Measurements from ENCODE around the gene AGPAT3.

Gene AGPAT3

DNA sequence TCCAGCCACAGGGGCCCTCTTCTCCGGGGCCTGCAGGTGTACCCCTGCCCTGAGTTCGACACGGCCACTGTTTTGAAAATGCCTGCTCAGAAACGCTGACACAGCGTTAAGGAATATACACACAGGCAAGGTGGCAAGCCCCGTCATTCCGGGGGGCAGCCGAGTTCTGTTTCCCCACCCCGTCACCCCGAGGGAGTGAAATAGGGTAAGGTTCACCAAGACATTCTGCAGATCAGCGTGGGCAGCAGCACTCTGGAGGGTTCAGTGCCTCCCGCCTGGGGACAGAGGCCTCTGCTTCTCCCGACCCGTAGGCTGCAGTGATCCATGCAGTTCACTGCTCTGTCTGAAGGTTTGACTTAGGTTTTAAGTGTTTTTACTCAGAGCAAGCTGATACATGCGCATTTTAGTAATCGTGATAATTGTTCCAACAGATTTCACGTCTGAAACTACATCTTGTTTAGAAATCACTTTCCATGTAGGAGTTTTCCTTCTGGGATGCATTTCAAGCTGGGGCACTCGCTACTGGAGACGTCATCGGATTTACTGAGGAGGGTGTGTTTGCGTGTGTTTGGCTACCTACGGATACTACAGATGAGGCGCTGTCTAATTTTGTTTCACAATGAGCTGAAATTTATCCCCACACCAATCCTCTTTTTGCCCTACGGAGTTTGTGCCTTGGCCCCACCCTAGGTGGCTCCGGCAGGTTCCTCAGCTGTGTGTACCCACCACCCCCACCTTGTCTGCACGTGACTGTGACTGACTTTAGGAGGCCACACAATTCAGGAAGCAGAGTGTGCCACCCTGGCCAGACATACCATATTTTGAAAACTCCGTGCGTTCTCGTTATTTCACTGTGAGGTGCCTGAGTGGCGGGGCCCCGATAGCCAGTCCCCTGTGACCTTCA lies 63.5 kb downstream of the AGPAT3 start:
- in situ Hi-C loops (cut with HindIII; ENCODE audit: low pct_ligation_motif_present, low pct_unique_long_range_greater_than_20kb, low sequenced_read_pairs), result no loop called here
- DNase-seq, result no peak

DNA sequence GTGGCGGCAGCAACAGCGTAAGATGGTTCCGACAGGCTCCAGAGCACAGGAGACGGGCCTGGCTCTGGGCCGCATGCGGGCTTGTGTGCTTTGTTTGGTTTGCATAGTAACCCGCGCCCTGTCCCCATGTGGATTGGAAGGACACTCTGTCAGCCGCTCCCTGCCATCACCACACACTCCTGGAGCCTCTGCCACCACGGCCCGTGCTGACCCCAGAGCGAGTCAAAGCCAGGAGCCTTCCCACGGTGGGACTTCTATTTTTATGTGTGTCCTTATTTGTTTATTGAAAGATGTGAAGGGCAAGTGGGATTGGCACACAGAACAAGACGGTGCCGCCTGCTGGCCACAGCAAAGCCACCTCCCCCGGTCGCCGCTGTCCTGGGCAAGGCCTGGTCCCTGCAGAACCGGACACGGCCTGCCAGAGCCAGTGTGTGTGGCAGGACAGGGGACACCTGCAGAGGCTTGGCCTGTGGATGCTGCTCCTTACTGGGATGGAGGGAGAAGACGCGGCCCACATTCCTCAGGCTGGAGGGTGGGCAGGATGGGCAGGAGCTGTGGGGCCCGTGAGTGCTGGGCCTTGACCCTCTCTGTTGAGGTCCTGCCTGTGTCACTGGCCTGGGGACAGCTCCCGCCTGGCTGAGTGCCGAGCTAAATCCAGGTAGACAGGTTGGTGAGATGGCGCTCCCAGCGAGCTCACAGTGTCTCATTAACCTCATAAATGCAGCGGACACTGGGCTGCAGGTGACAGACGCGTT lies 64.4 kb downstream of the AGPAT3 start:
- in situ Hi-C loops (cut with HindIII; ENCODE audit: low pct_ligation_motif_present, low pct_unique_long_range_greater_than_20kb, low sequenced_read_pairs), result no loop called here
- no peak for DNase-seq

DNA sequence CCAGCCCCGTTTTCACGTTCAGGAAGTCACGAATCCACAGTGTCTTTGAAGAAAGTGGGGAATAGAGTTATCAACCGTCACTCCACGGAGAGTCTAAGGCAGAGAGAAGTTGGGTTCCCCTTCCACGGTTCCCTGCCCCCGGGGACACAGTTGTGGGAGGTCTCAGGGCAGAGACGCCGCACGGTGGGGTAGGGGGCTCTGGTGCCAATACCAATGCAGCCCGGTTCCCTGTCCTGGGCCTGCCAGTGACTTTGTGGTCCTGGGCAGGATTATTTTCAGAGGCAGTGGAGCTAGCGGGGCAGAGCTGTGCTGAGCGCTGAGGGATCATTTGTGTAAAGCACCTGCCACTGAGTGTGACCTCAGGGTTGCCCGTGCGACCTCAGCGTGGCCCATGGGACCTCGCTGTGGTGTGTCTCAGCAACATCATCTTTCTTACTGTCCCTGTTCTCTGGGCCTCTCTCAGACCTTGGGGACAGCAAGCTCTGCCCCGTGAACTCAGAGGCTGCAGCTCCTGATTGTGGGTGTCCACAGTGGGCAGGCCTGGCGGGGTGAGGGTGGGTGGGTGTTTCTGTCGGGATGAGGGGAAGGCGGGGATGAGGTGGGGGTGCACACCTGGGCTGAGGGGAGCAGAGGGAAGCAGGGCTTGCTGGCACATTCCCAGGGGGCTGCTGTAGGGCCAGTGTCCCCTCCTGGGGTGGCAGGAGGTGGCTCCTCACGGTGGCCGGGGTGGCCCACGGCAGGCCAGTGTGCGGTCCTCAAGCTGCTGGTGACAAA lies 65.2 kb downstream of the AGPAT3 start:
- no peak for DNase-seq
- in situ Hi-C loops (cut with HindIII; ENCODE audit: low pct_ligation_motif_present, low pct_unique_long_range_greater_than_20kb, low sequenced_read_pairs), result no loop called here

DNA sequence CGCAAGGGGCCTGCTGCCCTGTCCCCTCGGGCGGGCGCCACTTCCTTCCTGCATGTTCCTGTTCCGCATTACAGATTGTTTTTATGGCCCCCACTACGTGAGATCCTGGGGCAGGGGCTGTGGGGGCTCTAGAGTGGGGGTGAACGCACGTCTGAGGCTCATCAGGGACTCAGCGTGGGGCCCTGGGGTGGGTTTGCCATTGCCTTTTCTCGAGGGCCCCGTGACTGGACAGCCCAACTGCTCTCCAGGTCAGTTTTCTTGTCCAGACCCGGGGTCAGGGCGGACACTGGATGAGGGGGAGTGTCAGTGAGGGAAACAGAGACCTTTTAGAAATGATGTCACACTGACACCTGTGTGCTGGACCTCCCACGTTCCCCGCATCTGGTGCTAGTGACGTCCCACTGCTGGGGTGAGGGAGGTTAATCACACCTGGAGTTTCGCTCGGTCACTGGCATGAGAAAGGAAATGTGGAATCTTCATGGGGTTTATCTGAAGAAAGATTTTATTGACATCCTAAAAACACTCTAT lies 65.9 kb downstream of the AGPAT3 start:
- in situ Hi-C loops (cut with HindIII; ENCODE audit: low pct_ligation_motif_present, low pct_unique_long_range_greater_than_20kb, low sequenced_read_pairs), result no loop called here

DNA sequence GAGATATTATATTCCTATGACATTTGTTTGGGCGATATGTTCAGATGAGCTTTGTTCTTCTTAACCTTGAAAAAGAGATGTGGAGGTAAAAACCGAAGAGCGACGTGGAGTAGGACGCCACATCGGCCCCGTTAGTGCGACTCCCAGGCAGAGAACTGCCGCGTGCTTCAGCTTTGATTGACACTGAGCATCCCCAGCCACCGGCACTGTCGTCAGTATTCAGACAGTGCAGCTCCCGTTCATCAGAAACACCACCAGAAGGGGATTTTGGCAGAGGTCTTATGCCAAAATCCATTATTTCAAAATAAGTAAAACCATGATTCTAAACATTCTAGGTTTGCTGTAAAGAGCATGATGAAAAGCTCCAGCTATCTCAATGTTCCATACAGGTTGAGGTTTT lies 66.5 kb downstream of the AGPAT3 start:
- DNase-seq, result no peak
- in situ Hi-C loops (cut with HindIII; ENCODE audit: low pct_ligation_motif_present, low pct_unique_long_range_greater_than_20kb, low sequenced_read_pairs), result no loop called here

More for the DNA sequence above, 65.9 kb downstream of the AGPAT3 start:
- no peak for DNase-seq

DNA sequence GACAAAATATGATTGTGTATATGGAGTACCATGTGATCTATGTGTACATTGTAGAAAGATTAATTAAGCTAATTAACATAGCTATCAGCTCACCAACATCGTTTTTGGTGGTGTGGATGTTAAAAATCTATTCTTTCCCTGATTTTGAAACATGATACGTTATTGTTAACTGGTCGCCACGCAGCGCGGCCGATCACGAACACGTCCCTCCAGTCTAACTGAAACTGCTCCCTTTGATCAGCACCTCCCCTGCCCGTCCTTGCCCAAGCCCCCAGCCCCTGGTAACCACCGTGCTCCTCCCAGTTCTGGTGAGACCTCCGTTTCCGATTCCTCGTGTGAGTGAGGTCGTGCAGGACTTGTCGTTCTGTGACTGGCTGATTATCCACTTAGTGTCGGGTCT lies 67.0 kb downstream of the AGPAT3 start:
- DNase-seq, result no peak
- in situ Hi-C loops (cut with HindIII; ENCODE audit: low pct_ligation_motif_present, low pct_unique_long_range_greater_than_20kb, low sequenced_read_pairs), result no loop called here

DNA sequence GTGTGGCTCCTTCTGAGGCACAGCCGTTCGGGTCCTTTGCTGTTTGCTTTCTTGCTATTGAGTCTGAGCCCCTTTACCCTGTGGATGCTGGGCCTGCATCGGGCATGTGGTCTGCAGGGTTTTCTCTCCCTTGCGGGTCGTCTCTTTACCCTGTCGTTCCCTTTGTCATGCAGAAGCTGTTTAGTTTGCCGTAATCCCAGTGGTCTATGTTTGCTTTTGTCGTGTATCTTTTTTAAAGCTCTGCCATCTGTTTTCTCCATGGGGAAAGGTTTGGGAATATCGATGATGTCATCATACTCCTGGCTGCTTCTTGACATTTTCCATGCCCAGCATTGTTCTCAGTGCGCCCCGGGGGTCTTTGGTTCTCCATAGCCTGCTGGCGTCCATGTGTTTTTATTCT lies 68.2 kb downstream of the AGPAT3 start:
- no peak for DNase-seq
- in situ Hi-C loops (cut with HindIII; ENCODE audit: low pct_ligation_motif_present, low pct_unique_long_range_greater_than_20kb, low sequenced_read_pairs), result no loop called here

DNA sequence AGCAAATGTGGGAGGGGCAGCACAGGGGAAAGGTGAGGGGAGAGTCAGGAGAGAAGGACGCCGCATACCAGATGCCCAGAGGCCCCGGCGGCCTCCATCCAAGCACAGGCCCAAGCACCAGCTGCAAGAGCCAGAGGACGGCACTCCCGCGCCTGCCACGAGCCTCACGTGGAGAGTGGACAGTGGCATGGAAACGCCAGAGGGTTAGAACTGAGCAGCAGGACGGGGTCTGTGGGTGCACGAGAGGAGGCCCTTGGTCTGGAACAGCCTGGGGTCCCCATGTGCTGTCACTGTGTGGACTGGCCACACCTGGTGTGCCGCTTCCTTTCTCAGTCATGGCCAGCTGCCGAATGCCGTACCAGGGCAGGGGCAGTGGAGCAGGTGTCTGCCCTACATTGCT lies 68.7 kb downstream of the AGPAT3 start:
- DNase-seq, result no peak
- in situ Hi-C loops (cut with HindIII; ENCODE audit: low pct_ligation_motif_present, low pct_unique_long_range_greater_than_20kb, low sequenced_read_pairs), result no loop called here

DNA sequence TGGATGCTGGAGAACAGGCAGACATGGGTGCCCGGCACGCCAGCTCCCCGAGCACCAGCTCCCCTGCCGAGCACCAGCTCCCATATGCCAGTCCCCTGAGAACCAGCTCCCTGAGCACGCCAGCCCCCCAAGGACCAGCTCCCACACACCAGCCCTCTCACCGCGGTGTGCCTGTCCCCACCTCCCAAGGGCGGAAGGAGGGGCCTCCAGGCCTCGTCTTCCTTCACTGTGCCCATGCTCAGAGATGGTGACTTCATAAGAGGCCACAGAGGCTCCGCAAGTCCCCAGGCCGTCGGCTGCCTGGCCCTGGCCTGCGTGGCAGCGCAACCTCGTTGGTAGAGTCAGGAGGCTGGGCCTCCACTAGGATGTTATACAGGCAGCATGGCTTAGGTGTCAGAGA lies 69.1 kb downstream of the AGPAT3 start:
- no peak for DNase-seq
- in situ Hi-C loops (cut with HindIII; ENCODE audit: low pct_ligation_motif_present, low pct_unique_long_range_greater_than_20kb, low sequenced_read_pairs), result no loop called here

DNA sequence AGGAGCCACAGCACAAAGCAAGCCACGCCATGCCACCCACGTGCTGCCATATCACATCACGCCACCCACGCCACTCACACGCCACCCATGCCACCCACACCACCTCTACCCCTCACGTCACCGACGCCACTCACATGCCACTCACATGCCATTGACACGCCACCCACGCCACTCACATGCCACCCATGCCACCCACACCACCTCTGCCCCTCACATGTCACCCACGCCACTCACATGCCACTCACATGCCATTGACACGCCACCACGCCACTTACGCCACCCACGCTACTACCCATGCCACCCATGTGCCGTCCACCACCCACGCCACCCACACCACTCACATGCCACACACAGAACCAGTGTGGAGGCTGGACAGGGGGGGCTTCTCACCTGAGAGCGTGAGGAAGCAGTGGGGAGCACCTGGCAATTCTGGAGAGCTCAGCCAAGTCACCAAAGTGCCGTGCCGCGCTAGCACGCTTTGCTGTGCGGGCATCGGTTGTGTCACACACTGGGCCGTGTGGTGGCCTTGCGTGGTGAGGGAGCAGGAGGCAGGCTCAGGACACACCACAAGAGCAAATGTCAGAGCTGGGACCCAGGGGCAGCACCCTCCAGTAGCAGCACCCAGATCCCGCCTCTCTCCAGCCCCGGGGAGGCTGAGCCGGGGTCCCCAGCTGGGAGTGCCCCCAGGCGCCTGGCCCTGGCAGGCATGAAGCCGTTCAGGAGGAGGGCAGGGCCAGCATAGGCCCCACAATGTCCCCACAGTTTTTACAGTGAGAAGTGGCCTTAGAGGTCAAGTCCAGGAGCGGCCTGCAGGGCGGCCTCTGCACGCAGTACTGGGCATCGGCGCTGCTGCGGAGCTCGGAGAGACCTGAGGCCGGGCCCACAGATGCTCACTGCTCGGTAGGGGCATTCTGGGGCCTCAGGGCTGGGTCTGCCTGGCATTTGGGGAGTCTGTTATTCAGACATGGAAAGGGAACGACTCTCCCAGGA lies 70.0 kb downstream of the AGPAT3 start:
- in situ Hi-C loops (cut with HindIII; ENCODE audit: low pct_ligation_motif_present, low pct_unique_long_range_greater_than_20kb, low sequenced_read_pairs), result no loop called here

DNA sequence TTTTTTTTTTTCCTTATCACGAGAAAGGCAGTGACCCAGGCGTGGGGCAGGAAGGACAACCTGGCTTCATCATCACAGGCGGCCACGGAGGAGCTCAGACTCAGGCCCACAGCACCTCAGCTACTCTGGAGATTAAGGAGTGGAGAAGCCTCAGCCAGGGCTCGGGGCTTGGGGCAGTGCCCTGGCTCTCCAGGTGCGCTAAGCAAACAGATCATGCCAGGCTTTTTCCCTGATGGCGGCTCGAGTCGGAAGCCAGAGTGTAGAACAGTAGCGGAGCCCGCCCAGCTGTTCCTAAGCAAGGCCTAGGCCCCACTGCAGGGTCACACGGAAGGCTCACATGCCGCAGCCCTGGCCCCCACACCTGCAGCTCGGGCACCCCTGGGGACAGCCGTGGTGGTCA lies 70.7 kb downstream of the AGPAT3 start:
- in situ Hi-C loops (cut with HindIII; ENCODE audit: low pct_ligation_motif_present, low pct_unique_long_range_greater_than_20kb, low sequenced_read_pairs), result no loop called here
- no peak for DNase-seq

More for the DNA sequence above, 70.0 kb downstream of the AGPAT3 start:
- no peak for DNase-seq

DNA sequence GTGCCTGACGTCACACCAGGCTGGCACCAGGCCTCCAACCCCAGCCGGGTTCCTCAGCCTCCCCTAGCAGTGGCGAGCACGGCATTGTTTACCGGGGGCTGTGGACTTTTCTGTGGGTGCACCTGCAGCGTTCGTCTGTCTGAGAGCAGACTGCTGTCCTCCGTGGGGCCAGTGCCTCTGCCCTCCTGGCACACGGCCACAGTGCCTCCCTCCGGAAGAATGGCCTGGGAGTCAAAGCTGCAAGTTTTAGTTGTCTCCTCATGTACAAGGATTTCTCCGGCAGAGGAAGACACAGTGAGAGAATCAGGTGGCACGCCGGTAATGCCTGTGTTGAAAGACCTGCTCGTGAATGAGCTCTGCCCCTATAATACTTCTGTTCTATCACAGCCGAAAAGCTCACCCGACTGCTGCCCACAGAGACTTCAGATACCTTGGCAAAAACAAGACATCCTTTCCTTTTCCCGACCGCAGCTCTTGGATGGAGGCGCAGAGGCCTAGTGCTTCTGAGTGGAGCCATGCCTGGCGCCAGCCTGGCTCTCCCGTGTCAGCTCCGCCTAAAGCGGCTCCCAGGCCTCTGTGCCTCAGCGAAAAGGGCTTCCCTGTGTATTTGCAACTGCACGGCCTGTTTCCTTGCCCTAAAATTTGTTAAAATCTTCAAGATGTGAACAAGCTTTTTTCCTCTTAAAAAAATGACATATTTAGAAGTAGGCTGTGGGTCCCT lies 71.4 kb downstream of the AGPAT3 start:
- no peak for DNase-seq
- in situ Hi-C loops (cut with HindIII; ENCODE audit: low pct_ligation_motif_present, low pct_unique_long_range_greater_than_20kb, low sequenced_read_pairs), result no loop called here

DNA sequence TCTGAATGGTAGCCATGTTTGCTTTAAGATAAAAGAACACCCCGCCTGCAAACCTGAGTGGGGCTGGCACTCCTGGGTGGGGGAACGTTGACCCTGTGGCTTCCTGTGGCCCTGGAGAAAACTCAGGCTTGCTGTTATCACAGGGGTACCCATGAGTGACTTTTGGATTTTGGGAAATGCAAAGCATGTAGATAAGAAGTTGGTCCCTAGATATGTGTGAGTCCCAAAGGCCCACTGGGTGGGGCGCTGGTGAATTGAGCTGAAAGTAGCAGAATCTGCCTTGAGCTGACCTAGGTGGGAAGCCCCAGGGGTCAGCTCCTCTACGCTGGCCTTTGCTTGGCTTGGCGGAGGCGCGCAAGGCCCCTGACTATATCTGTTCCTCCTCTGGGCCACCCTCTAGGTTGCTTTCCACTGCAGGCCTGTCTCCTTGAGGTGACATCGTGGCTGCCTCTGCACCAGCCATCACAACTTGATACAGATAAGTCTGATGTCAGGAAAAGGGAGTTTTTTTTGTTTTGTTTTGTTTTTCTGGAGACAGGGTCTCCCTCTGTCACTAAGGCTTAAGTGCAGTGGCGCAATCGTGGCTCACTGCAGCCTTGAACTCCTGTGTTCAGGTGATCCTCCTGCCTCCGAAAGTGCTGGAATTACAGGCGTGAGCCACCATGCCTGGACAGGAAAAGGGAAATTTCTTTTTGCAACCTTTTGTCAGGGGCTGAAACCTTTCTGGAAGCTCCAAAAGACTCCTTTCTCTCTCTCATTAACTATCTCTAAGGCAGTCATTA lies 72.2 kb downstream of the AGPAT3 start:
- in situ Hi-C loops (cut with HindIII; ENCODE audit: low pct_ligation_motif_present, low pct_unique_long_range_greater_than_20kb, low sequenced_read_pairs), result no loop called here

DNA sequence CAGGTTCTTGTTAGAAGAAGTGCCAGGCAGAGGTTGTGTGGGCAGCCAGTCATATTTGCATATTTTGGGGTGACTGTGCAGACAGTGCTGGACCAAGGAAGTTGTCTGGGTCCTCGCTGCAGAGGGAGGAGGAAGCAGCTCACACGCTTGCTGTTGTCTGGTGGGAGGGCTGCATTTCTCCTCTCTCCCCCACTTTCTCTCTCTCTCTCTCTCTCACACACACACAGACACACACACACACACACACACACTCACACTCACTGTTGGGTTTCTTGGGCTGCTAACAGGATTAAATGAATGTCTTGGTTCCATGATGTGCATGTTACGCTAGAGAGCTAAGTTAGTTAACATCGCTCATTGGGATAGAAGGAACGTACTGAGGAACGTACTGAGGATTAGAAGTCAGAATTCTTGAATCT lies 72.9 kb downstream of the AGPAT3 start:
- in situ Hi-C loops (cut with HindIII; ENCODE audit: low pct_ligation_motif_present, low pct_unique_long_range_greater_than_20kb, low sequenced_read_pairs), result no loop called here
- DNase-seq, result no peak

More for the DNA sequence above, 72.2 kb downstream of the AGPAT3 start:
- DNase-seq, result no peak

DNA sequence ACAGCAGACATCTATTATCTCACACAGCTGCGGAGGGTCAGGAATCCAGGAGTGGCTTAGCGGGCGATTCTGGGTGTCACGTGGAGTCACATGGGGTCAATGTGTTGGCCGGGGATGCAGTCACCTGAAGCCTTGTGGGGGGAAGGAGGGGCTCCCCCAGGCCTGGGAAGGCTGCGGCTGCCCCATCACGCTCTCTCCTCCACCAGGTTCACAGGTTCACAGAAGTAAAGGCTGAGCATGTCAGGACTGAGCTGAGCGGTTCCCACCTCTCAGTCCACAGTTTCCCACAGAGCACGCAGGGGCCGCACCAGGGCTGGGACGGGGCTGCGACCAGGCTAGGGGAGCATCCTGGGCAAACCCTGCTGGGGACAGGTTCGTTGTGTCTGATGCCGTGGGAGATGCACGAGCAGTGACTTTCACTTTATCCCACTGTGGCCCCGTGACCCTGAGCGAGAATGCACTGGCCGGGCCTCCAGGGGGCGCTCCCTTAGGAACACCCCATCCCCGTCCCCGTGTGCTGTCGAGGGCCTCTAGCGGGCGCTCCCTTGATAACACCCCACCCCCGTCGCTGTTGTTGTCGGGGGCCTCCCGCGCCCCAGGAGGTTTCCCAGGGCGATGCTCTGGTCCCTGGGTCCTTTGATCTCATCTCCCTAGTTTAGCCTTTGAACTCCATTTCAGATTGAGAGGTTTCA lies 73.9 kb downstream of the AGPAT3 start:
- in situ Hi-C loops (cut with HindIII; ENCODE audit: low pct_ligation_motif_present, low pct_unique_long_range_greater_than_20kb, low sequenced_read_pairs), result no loop called here
- DNase-seq, result peak; percentile 75

All from ACHN (cell line).